Renal cortex interstitium (tissue), 11 donors: Measurements from ENCODE around the gene CCDC12. TPM values are rescaled to one million over a fixed set of nuclear protein-coding genes. Genes with fewer than 3 reads are reported as not detected.
"Not testable (repeated sequence)": the region's sequence is repeated elsewhere in the genome, so short reads cannot be mapped to it uniquely, and the experiment has no call there.

Source experiments
- DNase-seq, 11 donors: peaks; one replicate each; pipeline ENCODE4 v3.0.0-alpha.2; 2013; ENCODE audit warnings: low read depth in 9 of 11, low spot score in 4 of 11; ENCODE audit errors: extremely low read depth in 1 of 11
- polyA plus RNA-seq, 3 donors: library from polyadenylated mRNA; unstranded; fragments of 120-200 nt; gene quantifications; one replicate each; pipeline ENCODE4 v1.2.1, GENCODE V29; 2013; ENCODE audit not compliant: insufficient read length in 3 of 3

Gene CCDC12
- polyA plus RNA-seq, 3 donors, result 47.5 to 56.0 (median 53.5) TPM

DNA sequence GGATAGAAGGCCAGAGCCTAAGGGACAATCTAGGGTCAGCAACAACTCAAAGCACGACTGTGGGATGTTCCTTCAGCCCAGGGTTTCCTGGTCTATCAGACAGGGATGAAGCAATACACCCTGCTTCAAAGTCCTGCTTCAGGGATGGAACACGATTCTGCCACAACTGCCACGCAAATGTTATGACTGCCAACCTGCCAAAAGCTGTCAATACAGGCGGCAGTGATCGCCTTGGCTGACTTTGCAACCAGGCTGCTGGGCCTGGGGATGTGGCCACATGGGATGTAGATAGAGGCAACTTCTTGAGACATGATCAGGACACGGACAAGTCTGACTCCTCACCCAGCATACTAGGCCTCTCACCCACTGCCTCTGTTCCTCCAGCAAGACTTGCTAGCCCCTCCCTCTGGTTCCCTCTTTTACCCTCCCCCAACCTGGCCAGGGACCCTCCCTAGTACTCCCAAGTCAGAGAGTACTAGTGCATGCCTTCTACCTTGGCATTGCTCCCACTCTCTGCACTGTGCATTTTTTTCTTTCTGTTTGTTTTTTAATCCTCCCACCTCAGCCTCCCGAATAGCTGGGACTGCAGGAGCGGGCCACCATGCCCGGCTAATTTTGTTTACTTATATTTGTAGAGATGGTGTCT is 7.6 kb downstream of the CCDC12 start:
- DNase-seq, result no peak

- no peak for DNase-seq
Observed at GRCh38 chr3:46966811-46967210, 9.7 kb downstream of the CCDC12 start.

DNA sequence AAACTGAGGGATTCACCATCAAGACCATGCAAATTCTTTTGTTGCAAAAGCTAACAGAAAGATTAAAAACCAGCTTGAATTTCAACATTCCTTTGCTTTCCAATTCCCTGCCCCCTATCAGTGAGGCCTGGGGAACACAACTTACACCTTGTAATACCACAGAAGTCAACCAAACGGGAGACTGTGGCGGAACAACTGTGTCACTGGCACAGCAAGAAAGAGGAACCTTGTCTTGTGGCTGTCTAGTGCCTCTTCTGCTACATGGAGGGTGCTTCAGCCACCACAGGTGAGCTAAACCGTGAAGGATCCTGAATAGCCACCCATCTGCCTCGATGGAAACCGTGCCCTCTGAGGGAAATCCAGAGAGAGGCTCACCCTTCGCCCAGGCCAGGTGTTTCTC is 11.4 kb downstream of the CCDC12 start:
- no peak for DNase-seq

DNA sequence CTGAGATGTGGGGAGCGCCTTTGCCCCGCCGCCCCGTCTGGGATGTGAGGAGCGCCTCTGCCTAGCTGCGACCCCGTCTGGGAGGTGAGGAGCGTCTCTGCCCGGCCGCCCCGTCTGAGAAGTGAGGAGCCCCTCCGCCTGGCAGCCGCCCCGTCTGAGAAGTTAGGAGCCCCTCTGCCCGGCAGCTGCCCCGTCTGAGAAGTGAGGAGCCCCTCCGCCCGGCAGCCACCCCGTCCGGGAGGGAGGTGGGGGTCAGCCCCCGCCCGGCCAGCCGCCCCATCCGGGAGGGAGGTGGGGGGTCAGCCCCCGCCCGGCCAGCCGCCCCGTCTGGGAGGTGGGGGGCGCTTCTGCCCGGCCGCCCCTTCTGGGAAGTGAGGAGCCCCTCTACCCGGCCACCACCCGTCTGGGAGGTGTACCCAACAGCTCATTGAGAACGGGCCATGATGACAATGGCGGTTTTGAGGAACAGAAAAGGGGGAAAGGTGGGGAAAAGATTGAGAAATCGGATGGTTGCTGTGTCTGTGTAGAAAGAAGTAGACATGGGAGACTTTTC is 12.4 kb downstream of the CCDC12 start:
- DNase-seq, result not testable (repeated sequence)

DNA sequence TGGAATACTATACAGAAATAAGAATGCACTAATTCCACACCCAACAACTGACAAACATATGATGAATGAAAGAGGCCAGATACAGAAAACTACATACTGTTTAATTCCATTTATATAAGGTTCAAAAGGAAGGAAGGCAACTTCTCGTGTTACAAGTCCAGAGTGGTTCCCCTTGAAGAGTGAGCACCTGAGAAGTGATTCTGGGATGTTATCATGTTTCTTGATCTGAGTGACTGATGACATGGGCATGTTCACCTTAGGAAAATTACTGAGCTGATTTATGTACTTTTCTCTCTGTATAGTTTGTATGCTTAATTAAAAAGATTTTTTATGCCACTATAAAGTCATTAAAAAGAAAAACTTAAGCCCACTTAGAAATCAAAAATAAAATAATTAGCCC is 13.6 kb downstream of the CCDC12 start:
- DNase-seq, result no peak

DNA sequence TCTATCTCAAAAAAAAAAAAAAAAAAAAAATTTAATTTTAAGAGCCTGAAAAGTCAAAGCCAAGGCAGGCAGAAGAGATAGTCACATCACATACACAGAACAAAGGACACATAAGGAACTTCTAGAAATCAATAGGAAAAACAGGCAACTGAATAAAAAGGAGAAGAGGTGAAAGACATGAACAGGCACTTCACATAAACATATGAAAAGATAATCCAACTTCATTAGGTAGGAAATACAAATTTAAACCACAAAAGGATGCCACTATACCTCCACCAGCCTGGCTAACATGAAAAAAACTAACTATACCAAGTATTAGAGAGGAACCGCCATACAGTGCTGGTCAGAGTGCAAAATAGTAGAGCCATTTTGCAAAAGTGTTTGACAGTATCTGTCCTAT is 14.1 kb downstream of the CCDC12 start:
- no peak for DNase-seq

- no peak for DNase-seq
Observed at GRCh38 chr3:46960835-46961234, 15.7 kb downstream of the CCDC12 start.

GRCh38 chr3:46960081-46960701 is 16.4 kb downstream of the CCDC12 start:
- no peak for DNase-seq

- no peak for DNase-seq
Observed at GRCh38 chr3:46959161-46959511, 17.4 kb downstream of the CCDC12 start.

DNA sequence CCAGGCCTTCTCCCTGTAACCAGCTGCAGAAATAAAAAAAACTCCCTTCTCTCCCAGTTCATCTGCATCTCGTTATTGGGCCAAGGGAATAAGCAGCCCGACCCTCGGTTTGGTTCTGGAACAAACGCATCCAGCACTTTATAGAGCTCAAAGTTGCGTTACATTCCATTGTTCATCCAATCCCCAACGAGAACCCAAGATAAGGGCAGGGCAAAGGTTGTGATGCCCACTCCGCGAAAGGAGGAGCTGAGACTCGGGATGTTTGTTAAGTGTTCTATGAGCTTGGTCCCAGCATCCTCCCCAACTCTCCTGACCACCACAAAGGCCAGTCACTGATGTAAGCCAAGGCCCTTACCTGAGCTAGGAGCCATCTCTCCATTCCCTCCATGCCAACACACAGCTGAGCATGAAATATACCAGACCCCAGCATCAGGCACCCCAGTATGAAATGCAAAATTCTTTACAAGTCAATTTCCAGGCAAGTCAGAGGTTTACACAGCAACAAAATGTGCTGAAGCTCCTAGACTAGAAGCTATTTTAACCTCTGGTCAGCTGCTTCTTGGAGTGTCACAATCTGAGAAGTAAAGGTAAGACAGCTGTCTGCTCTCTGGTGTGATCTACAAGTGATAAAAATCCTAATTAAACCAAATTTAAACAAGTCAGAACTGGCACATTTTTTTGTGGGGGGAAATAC is 17.9 kb downstream of the CCDC12 start:
- no peak for DNase-seq

DNA sequence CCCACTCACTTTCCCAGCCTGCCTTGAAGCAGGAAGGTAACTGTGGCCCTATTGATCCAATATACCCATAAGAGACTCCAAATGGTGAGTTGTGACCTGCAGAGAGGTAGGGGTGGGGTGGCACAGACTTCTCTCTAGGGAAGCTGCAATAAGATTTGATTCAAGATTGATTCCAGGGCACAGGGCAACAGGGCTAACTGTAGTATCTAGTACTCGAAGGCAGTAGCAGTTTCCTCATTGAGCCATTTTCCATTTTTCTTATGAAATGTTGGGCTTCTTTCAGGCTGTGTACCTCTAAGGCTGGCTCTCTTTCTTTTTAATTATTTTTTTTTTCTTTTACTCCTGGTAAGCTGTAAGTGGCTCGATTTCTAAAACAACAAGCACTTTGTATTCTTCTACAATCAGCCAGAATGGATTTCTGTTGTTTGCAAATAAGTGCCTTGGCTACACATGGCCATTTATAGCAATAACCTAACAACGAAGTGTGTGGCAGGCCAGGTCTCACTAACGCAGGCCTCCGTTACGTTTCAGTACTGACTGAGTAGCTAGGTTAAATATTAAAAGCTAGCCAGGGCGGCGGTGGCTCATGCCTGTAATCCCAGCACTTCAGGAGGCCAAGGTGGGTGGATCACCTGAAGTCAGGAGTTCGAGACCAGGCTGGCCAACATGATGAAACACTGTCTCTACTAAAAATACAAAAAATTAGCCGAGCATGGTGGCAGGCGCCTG is 19.3 kb downstream of the CCDC12 start:
- no peak for DNase-seq

GRCh38 chr3:46955801-46956259 is 20.7 kb downstream of the CCDC12 start:
- no peak for DNase-seq

GRCh38 chr3:46955157-46955556 is 21.4 kb downstream of the CCDC12 start:
- DNase-seq, result no peak

GRCh38 chr3:46954178-46954577 is 22.4 kb downstream of the CCDC12 start:
- DNase-seq, result no peak

GRCh38 chr3:46953234-46954010 is 23.1 kb downstream of the CCDC12 start:
- DNase-seq, result no peak

GRCh38 chr3:46952813-46953212 is 23.7 kb downstream of the CCDC12 start:
- no peak for DNase-seq

- DNase-seq, result no peak
Observed at GRCh38 chr3:46950650-46951241, 25.8 kb downstream of the CCDC12 start.

- DNase-seq, result no peak
Observed at GRCh38 chr3:46950177-46950576, 26.4 kb downstream of the CCDC12 start.
